Aortic smooth muscle cell (primary cell): ENCODE results near the gene ZNF324. TPM values are rescaled to one million over a fixed set of nuclear protein-coding genes. Genes with fewer than 3 reads are reported as not detected.

Experiments
- total RNA-seq: library from RNA; depleted of rRNA; stranded (reverse); fragments of >200 nt; gene quantifications from 2 replicates; pipeline ENCODE4 v1.2.3, GENCODE V29; 2014

ZNF324 gene
- 9.6 and 13.6 TPM in 2 replicates for total RNA-seq

DNA sequence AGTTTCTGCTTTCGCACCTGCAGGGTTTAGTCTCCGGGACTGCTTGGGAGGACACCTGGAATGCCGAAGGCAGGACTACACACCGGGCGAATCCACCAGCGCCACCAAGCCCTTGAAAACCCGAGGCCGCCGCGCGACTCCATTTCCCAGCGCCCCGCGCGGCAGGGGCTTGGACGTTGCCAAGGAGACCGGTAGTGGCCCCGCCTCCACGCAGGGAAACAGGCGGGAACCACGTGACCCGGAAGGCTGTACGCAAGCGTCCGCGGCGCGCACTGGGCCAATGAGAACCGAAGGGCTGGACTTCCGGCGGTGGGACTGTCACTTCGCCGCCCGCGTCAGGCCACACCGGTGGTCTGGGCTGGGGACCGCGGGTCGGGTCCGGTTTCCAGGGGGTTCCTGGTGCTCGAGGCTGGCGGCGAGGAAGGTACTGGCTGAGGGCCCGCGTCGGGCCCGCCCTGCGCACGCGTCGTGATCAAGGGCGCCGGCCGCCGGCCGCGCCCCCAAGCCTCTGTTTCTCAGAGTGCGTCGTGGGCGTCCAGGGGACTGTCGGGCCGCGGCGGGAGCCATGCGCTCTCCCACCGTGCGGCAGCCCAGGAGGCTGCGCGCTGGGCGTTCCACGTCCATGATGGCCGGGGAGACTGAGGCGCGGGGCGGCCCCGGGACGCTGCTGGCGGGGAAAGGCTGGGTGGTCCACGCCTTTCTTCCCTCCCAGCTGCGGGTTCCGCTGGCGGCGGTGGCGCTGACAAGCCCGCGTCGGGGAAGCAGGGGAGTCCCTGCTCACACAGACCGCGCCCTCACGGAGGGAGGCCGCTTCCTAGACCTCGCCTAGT, at the start of gene ZNF324:
Gene ZNF324, plus strand, starts transcription at position 321 of the 830 bp plus-strand sequence. CDS start 2,106 bp downstream, outside the sequence.

GRCh38 chr19:58439576-58440554, 27.0 kb upstream of the ZNF324 start, which contains the start of gene ZNF132:
Gene ZNF132, minus strand, starts transcription at chr19:58440153. Its CDS starts 332 bp downstream, at chr19:58439821.

DNA sequence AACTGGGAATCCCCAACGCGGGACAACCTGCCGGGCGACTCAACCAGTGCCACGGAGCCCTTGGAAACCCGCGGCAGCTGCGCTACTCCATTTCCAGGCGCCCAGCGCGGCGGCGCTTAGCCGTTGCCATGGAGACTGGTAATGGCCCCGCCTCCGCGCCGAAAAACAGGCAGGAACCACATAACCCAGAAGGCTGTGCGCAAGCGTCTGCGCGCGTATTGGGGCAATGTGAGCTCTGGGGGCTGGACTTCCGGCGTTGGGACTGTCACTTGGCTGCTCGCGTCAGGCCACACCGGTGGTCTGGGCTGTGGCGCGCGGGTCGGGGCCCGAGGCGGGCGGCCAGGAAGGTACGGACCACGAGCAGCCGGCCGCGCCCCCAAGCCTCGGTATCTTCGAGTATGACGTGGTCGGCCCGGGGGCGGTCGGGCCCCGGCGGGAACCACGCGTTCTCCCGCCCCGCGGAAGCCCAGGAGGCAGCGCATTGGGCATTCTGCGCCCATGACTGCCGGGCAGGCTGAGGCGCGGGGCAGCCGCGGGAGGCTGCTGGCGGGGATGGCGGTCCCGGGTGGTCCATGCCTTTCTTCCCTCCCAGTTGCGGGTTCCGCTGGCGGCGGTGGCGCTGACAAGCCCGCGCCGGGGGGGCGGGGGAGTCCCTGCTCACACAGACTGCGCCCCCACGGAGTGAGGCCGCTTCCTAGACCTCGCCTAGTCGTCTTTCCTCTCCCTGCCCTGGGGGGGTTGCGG, 15.3 kb upstream of the ZNF324 start, which contains the start of gene ZNF324B:
Gene ZNF324B, plus strand, starts transcription at position 265 of the 744 bp plus-strand sequence. CDS start 2,080 bp downstream, outside the sequence.

DNA sequence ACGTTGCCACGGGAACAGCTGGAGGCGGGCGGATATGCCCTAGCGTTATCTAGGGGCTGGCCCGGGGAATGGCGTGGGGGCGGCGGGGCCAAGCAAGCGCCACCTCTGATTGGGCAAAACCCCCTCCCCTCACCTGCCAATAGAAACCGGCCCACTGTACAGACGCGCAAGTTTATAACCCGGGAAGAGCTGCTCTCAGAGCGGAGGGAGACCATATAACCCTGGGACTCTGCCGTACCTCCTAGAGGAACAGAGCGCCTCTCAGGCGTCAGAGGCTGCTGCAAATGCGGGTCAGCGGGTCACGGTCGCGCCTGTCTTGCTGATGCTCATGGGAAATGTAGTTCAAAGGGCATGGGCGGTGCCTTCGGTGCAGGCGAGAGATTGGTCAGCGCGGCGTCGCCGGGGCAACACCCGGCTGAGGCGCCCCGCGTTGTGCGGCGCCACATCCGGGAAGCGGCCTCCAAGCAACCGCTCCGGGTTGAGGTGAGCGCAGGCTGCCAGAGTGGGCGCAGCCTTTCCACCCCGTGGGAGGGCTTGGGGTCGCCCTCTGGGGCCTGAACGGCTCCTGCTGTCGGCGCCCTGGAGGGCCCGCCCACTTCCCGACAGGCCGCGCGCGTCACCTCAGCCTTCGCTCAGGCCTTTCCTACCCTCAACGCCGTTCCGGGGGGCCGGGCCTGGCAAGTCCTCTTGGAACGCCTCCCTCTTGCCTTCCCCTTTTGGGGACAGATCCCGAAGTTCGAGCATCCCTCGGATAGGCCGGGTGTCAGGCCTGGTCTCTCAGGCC, 9.0 kb downstream of the ZNF324 start, which contains the start of gene ZNF446:
Gene ZNF446, plus strand, starts transcription at position 639 of the 784 bp plus-strand sequence. CDS start 867 bp downstream, outside the sequence.

GRCh38 chr19:58511353-58512208, 44.7 kb downstream of the ZNF324 start, which contains the start of gene SLC27A5:
Gene SLC27A5, minus strand, starts transcription at chr19:58511992. Its CDS starts 37 bp downstream, at chr19:58511955.

DNA sequence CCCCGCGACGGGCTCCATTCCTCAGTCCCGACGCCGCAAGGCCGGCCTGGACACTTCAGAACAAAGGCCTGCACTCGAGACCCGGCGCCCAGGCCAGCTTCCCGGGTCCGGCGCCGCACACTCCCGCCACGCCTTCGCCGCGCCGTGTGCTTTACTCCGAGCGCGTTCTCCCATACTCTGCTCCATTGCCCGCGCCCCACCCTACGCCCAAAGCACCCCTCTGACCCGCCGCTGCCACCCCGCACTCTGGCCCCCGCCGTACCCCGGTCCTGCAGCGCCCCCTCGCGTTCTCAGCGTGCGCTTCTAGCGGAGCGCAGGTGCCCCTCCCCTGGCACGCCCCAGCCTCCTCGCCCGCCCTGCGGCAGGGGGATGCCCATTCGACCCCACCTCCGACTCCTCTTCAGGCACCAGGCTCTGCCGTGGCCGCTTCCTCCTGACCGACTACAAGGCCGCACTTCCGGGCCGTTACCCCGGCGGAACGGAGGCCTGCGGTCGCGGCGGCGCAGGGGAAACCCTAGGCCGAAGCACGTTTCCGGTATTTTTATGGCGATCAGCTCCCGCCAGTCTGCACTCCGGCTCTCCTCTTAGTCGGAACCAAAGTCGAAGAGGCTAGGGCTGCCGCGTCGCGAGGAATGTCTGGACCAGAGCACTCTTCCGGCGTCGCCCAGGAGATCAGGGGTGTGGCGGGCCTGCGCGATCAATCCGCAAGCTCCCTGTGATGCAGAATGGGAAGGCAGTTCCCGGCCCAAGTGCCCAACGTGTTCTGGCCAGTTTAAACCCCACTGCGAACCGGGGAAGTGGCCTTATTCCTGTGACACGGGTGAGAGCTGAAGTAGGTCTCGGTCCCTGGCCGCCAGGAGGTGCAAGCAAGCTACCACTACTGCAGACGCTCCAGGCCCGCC, 52.7 kb downstream of the ZNF324 start, which contains the start of gene ZBTB45:
Gene ZBTB45, minus strand, starts transcription at position 456 of the 902 bp plus-strand sequence. CDS start 2,137 bp downstream, outside the sequence.

Other genes with a start within 250 kb of the ZNF324 start
- 32.6 and 34.4 TPM in 2 replicates for gene ZNF544, start 238.2 kb upstream of the ZNF324 start, total RNA-seq
- 2.9 and 3.3 TPM in 2 replicates for gene ZNF8, start 188.1 kb upstream of the ZNF324 start, total RNA-seq
- 37.9 and 40.6 TPM in 2 replicates for gene ERVK3-1, start 161.7 kb upstream of the ZNF324 start, total RNA-seq
- gene ZSCAN22, start 140.1 kb upstream of the ZNF324 start, total RNA-seq: 1.8 and 2.2 TPM in 2 replicates
- 3.6 and 7.1 TPM in 2 replicates for gene A1BG, start 113.6 kb upstream of the ZNF324 start, total RNA-seq
- gene ZNF497, start 104.3 kb upstream of the ZNF324 start, total RNA-seq: 0.53 and 0.68 TPM in 2 replicates
- 1.1 and 1.3 TPM in 2 replicates for gene ZNF837, start 86.0 kb upstream of the ZNF324 start, total RNA-seq
- gene RPS5, start 79.8 kb upstream of the ZNF324 start, total RNA-seq: 1,860 and 2,343 TPM in 2 replicates
- 0.12 and 0.26 TPM in 2 replicates for gene RNF225, start 71.4 kb upstream of the ZNF324 start, total RNA-seq
- gene ZNF584, start 58.4 kb upstream of the ZNF324 start, total RNA-seq: 12.3 and 17.6 TPM in 2 replicates
- gene ZNF132, start 26.9 kb upstream of the ZNF324 start, total RNA-seq: 9.5 and 10.3 TPM in 2 replicates
- 7.8 and 10.8 TPM in 2 replicates for gene ZNF324B, start 15.5 kb upstream of the ZNF324 start, total RNA-seq
- 5.3 and 6.2 TPM in 2 replicates for gene ZNF446, start 9.3 kb downstream of the ZNF324 start, total RNA-seq
- gene SLC27A5, start 44.9 kb downstream of the ZNF324 start, total RNA-seq: 12.5 and 14.5 TPM in 2 replicates
- 5.7 and 5.8 TPM in 2 replicates for gene ZBTB45, start 52.7 kb downstream of the ZNF324 start, total RNA-seq
- 241 and 323 TPM in 2 replicates for gene TRIM28, start 77.0 kb downstream of the ZNF324 start, total RNA-seq
- gene CHMP2A, start 88.0 kb downstream of the ZNF324 start, total RNA-seq: 187 and 216 TPM in 2 replicates
- 64.0 and 95.3 TPM in 2 replicates for gene UBE2M, start 91.5 kb downstream of the ZNF324 start, total RNA-seq
- 11.4 and 11.9 TPM in 2 replicates for gene MZF1, start 106.3 kb downstream of the ZNF324 start, total RNA-seq